GM21723 (cell line): ENCODE data around the gene PRKCA.

Experiments
- ATAC-seq: cut with Tn5 transposase; IDR thresholded peaks from one replicate; pipeline ENCODE4 v1.9.1; 2021; ENCODE audit warnings: mild to moderate bottlenecking, moderate library complexity; ENCODE audit not compliant: unreplicated experiment

PRKCA gene

DNA sequence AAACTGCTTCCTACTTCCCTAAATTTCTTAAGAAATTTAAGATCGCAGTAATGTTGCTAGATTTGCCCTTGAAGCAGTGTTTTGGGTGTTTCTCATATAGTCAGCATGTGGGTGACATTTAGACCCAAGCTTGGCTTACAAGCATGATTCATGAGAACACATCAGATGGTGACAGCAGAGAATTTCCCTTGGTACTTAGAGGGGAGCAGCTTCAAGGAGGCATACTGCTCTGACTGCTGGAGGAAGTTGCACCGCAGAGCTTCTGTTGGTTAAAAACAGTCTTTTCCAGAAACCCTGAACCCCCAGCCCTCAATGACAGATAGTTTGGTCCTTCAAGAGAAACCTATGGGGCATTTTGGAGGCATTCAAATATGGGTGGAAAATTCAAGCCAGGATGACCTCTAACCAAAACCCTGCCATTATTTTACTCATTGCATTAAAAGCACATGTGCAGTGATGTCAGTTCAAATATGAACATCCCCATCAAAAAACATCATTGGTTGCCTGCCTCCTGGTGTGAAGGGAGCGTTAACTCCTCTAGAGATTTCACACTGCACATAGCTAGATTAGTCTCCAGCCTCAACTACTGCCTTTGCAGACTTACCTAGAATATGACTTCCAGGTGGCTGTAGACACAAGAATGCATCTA, 331.0 kb downstream of the PRKCA start:
- ATAC-seq = no peak

GRCh38 chr17:66634193-66634592, 331.8 kb downstream of the PRKCA start:
- no peak for ATAC-seq

GRCh38 chr17:66635386-66636045, 333.1 kb downstream of the PRKCA start:
- ATAC-seq = no peak

GRCh38 chr17:66636111-66636510, 333.7 kb downstream of the PRKCA start:
- ATAC-seq = no peak

GRCh38 chr17:66637491-66637890, 335.1 kb downstream of the PRKCA start:
- ATAC-seq = no peak

DNA sequence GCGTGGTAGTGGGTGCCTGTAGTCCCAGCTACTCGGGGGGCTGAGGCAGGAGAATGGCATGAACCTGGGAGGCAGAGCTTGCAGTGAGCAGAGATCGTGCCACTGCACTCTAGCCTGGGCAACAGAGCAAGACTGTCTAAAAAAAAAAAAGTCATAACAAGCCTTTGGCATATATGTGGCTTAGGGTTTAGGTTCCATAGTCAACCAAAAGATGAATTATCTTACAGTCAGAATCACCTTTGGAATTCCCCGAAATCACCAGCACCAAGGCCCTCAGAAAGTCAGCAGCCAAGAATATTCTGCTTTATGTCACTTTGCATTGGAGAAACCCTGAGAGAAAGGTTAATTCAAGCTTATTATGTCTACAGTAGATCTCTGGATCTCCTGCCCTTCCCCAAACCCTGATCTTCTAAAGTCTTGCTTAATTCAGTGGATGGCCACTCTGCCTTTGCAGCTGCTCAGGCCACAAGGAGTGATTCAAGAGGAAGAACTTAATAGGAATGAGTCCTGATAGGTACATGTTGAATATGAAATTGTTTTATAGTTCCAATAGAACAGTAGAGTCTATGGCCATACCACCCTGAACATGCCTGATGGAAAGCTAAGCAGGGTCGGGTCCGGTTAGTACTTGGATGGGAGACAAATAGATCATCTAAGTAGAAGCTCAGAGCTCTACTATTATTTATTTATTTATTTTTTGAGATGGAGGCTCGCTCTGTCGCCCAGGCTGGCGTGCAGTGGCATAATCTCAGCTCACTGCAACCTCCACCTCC, 336.5 kb downstream of the PRKCA start:
- ATAC-seq = no peak

DNA sequence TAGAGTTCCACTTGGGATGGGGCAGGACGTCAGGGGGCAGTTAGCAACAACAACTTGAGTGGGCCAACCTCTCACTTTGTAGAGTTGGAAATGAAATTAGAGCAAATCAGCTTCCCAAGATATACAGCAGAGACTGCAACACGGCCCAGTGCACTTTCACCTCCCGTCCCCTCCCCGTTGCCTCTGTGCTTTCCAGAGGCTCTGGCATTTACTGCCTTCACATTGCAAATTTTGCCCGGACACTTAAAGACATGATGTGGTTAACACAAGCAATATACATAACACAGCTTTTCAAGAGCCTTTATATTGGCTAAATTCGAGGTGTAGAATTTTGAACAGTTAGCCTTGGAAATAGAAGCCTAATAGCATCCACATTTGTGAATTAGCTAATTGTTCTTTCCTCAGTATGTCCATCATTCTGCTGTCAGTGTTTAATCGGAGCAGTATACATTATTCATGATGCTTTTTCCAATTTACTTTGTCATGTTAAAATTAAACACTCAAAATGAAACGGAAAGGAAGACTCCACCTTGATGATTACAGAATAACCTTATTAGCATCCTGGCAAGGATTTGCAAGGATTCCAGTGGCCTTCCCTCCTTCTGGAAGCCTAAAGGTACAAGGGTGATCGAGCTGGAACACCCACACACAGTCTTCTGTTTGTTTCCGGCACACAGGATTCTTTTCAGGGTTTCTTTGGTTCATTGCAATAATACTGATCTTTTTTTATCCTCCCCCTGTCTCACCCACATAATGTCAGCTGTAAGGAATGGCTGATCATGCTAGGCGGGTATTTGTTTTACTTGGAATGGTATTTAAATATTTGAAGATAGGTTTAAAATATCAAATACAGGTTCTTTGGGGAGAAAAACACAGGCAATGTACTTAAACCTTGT, 341.6 kb downstream of the PRKCA start:
- no peak for ATAC-seq

DNA sequence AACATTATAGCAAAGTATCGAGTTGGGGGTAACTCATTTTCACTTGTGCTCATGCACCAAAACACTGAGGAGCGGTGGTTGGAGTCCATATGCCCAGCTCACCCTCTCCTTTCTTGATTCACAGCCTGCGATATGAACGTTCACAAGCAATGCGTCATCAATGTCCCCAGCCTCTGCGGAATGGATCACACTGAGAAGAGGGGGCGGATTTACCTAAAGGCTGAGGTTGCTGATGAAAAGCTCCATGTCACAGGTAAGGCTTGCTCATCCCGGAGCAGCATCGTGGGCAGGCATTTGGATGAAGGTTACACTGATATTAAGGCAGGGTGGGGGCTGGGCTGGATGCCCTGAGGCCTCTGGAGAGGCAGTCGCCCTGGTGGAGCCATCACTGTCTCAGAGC, 342.8 kb downstream of the PRKCA start:
- no peak for ATAC-seq

GRCh38 chr17:66647391-66647983, 345.1 kb downstream of the PRKCA start:
- no peak for ATAC-seq

DNA sequence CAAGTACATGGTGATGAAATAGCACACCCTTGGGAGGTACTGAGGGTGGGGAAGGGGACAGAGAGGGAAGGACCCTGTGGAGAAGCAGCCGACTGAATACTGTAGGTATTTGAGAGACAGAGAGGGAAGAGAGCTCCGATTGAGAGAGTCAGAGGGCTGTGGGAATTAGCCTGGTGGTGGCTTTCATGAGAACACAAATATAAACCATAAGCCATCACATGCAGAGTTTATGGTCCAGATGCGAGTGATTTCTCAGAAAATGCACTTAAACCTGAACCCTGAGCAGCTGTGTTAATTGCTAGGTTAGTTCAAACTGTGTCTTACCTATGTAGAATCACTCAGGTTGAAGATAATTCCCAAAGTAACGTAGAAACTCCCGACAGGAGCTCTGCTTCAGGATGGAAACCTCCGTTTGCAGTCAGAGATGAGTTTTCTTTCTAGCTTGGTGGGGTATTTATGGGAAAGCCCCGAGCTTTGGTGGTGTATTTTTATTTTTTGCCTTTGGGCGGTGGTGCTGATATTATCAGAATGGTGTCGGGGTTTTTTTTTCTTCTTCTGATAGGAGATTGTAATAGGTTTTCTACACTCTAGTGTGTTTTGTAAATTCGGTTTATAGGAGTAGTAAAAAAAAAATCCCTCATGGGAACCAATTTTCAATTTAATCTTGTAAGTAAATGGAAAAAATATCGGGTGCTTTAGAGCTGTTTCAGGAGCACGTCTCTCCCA, 347.6 kb downstream of the PRKCA start:
- ATAC-seq = no peak

DNA sequence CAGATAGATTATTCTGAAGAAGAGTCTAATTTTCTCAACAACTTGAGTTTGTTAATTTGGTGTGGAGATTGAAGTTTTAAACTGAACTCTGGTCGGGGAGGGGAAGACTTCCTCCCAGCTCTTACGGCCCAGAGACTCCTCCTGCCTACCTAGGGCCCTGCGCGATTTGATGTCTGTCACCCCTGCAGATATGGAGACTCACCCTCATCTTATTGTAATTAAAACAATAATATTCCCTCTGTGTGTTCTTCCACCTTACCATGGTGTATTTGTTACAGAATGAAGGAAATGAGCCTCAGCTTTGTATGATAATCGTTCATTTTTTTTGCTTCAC, 348.1 kb downstream of the PRKCA start:
- no peak for ATAC-seq

GRCh38 chr17:66652840-66653507, 350.6 kb downstream of the PRKCA start:
- ATAC-seq = no peak

DNA sequence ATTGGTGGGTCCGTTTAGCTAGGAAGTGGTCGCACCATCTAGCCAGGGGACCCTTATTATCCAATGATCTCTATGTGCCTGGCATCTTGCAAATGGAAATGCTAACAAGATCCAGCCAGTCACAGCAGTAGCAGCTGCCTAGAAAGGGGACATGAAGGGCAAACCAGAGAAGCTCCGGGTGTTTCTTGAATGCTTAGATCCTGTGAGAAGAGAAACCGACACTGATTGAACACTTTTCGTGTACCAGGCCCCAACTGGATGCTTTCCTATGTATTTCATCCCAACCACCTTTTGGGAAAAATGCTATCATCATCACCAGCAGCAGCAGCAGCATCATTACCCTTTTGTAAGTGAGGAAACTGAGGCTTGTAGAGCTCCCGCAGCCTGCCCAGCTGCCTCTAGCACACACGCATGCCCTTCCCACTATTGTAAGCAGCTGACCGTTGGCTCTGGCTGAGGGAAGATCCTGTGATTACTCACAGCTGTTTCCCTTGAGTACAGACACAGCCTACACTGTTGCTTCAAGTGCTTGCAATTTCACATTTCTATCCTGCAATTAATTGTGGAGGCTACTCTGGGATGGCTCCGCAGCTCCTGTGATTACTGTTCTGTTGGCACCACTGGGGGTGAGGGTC, 351.8 kb downstream of the PRKCA start:
- no peak for ATAC-seq

GRCh38 chr17:66654764-66655163, 352.4 kb downstream of the PRKCA start:
- no peak for ATAC-seq

DNA sequence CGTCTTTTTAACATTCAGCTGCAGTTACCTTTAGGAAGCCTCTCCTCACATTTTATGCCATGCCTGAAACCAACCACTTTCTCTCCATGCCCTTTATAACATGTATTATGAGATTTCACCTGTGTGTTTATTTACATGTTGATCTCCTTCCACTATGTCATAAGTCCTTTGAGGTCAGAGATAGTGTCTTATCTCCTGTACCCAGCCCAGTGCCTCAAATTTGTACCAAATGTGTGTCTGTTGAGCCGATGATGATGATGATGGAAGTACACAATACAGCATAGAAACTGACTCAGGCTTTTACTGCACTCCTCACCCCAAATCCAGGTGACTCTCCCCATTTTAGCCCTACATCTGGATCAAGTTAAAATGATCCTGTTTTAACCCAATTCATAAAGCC, 353.0 kb downstream of the PRKCA start:
- no peak for ATAC-seq

DNA sequence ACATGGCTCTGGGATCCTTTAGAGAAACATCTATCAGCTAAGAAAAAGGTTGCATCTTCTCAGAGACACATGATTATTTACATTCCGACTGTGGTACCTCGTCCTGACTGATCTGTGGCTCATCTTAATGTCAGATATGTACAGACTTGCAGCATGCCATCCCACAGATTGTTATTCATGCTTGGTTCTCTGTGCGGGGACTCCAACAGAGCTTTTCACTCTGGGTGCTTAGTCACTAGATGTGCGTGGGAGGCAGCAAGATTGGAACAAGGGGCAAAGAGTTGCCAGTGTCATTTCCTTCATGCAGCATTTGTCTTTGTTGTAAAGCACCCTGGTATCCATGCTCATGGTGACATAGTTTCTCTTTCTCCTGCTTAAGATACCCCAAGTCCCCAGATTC, 353.4 kb downstream of the PRKCA start:
- no peak for ATAC-seq

GRCh38 chr17:66661411-66662256, 359.2 kb downstream of the PRKCA start:
- no peak for ATAC-seq

DNA sequence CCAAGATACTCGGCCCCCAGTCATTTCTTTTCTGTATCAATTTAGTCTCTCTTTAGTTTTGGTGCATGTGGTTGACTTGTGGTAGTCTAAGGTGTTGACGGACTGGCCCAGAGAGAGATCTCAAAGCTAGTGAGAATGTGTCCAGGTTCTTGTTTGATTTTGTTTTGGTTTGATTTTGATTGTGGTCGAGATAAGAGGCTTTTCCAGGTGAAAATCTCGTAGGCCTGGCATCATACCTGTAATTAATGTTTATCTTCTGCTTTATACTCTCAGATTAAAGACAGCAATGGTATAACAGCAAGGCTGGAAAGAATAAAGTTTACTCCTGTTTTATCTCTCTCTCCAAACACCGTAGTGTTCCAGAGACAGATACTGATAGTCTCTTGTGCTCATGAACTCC, 360.1 kb downstream of the PRKCA start:
- no peak for ATAC-seq
